Astrocyte of the cerebellum (primary cell): ENCODE data around the gene SPR.

Source experiments
- DNase-seq: peaks from one replicate; pipeline ENCODE4 v3.0.0-alpha.2; 2011; ENCODE audit warnings: low read depth
- H3K4me3 ChIP-seq: 2 replicates; pipeline ENCODE4 v1.5.1; 2011; ENCODE audit warnings: mild to moderate bottlenecking, low read depth, low read length, moderate library complexity
- in situ Hi-C: cut with HindIII; loops from 2 replicates; pipeline ENCODE4 v1.10.0; 2017; ENCODE audit warnings: low sequenced_read_pairs
- TF ChIP-seq, protein P1 (sequence below): IDR thresholded peaks from 2 replicates; pipeline ENCODE4 v1.5.1; 2012; ENCODE audit warnings: low read length, low read depth, moderate library complexity, mild to moderate bottlenecking; ENCODE audit errors: missing control alignments

Gene SPR

GRCh38 chr2:72864500-72864899, 22.7 kb upstream of the SPR start:
- TF ChIP-seq, protein P1, sequence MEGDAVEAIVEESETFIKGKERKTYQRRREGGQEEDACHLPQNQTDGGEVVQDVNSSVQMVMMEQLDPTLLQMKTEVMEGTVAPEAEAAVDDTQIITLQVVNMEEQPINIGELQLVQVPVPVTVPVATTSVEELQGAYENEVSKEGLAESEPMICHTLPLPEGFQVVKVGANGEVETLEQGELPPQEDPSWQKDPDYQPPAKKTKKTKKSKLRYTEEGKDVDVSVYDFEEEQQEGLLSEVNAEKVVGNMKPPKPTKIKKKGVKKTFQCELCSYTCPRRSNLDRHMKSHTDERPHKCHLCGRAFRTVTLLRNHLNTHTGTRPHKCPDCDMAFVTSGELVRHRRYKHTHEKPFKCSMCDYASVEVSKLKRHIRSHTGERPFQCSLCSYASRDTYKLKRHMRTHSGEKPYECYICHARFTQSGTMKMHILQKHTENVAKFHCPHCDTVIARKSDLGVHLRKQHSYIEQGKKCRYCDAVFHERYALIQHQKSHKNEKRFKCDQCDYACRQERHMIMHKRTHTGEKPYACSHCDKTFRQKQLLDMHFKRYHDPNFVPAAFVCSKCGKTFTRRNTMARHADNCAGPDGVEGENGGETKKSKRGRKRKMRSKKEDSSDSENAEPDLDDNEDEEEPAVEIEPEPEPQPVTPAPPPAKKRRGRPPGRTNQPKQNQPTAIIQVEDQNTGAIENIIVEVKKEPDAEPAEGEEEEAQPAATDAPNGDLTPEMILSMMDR, result no peak
- in situ Hi-C loops, result no loop called here
- DNase-seq, result peak; percentile 15
- H3K4me3 ChIP-seq, result no peak overlapping the region

DNA sequence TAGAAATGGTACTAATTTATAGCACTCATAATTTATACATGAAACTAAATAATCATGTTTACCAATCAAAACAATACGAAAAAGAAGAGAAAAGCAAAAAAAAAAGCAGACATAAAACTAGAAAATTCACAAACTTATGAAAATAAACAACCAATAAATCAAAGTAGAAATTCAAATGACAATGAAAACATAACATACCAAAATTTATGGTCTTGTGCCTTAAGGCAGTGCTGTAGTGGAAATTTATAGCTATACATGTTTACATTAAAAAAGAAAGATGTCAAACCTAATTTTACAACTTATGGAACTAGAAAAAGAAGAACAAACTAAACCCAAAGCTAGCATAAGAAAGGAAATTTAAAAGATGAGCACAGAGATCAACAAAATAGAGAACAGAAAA, 16.1 kb upstream of the SPR start:
- no peak overlapping the region for H3K4me3 ChIP-seq
- TF ChIP-seq, protein P1, result no peak
- no peak for DNase-seq
- in situ Hi-C loops, result no loop called here

- TF ChIP-seq, protein P1, result no peak
- in situ Hi-C loops, result no loop called here
- DNase-seq, result no peak
- no peak overlapping the region for H3K4me3 ChIP-seq
Observed at GRCh38 chr2:72871880-72872279, 15.3 kb upstream of the SPR start.

DNA sequence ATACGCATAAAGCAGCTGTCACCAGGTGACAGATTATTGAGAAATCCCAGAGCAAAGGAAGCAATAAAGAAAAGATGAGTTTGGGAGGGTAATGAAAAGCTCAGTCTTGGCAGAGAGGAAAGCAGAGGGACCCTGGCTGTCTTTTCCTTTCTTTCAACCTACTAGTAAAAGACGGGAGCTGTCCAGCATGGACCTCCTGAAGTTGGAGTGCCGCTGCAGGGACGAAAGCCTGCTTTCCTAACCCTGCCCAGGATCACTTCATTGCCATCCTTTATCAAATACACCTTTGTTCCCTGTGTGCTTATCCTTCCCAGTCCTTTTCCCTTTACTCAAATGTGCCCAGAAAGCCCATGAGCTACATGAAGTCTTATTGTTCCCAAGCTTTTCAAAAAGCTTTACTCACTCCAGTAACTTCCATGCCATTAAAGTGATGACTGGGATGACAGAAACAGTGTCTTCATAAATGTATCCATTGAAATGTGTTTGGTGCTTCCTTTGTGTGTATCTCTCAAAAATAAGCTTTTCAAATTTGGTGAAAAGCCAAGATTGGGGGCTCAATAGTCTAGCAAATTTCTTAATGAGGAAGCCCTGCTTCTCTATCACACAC, 3.7 kb upstream of the SPR start:
- DNase-seq, result peak; percentile 26
- in situ Hi-C loops, result no loop called here
- TF ChIP-seq, protein P1, result no peak
- no peak overlapping the region for H3K4me3 ChIP-seq

DNA sequence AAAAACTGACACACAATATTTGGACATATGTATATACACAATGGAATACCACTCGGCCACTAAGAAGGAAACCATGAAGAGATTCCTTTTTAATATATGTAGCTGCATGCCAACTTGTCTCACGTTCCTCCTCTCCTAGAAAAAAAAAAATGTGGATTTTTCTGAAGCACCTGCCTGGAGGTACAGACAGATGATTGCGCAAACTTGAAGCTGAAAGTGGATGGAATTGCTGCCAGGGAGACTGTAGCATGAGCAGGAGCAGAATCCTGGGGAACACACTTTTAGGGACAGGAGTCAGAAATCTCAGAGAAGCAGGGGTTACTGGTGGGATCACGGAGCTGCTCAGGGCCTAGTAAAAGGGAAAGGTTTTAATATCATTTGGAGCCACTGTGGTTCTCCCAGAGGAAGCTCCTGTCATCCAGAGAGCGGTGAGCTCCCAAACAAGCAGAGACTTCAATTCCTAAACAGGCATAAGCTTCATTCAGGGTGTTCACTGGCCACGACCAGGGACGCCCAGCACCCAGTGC, 640 bp upstream of the SPR start:
- DNase-seq, result no peak
- H3K4me3 ChIP-seq, result peak overlapping the region; percentile 50
- in situ Hi-C loops, result no loop called here

GRCh38 chr2:72887740-72888437, 681 bp downstream of the SPR start:
- peak overlapping the region; percentile 50 for H3K4me3 ChIP-seq
- peak; percentile 63 for DNase-seq
- TF ChIP-seq, protein P1, result peak; percentile 99
- in situ Hi-C loops, result no loop called here

More for the DNA sequence above, 640 bp upstream of the SPR start:
- TF ChIP-seq, protein P1, result no peak
